Hepatocyte (in vitro differentiated cells): Measurements from ENCODE around the gene STRN4. TPM values are rescaled to one million over a fixed set of nuclear protein-coding genes. Genes with fewer than 3 reads are reported as not detected.

Source experiments
- DNase-seq: peaks from one replicate; pipeline ENCODE4 v3.0.0-alpha.2; 2016; ENCODE audit warnings: low spot score
- H2AFZ ChIP-seq: fragments of 200-600 bp; sonication (generic); 2 replicates; pipeline ENCODE4 v1.6.0; 2016; ENCODE audit warnings: antibody characterized with exemption, mild to moderate bottlenecking
- H3K27ac ChIP-seq: fragments of 200-600 bp; sonication (generic); 2 replicates; pipeline ENCODE4 v1.5.1; 2016; ENCODE audit warnings: mild to moderate bottlenecking
- H3K27me3 ChIP-seq: fragments of 200-600 bp; sonication (generic); 2 replicates; pipeline ENCODE4 v1.6.1; 2016
- H3K36me3 ChIP-seq: fragments of 200-600 bp; sonication (generic); replicated peaks from 2 replicates; pipeline ENCODE4 v1.5.1; 2016; ENCODE audit warnings: low read depth; ENCODE audit not compliant: insufficient read depth
- H3K4me1 ChIP-seq: fragments of 200-600 bp; sonication (generic); 2 replicates; pipeline ENCODE4 v1.5.1; 2016; ENCODE audit warnings: mild to moderate bottlenecking, moderate library complexity; ENCODE audit not compliant: insufficient read depth
- H3K4me2 ChIP-seq: fragments of 200-600 bp; sonication (generic); 2 replicates; pipeline ENCODE4 v1.6.0; 2016
- H3K4me3 ChIP-seq: fragments of 200-600 bp; sonication (generic); 2 replicates; pipeline ENCODE4 v1.5.1; 2016; ENCODE audit warnings: mild to moderate bottlenecking
- H3K79me2 ChIP-seq: fragments of 200-600 bp; sonication (generic); 2 replicates; pipeline ENCODE4 v1.6.0; 2017; ENCODE audit warnings: mild to moderate bottlenecking
- H3K9me2 ChIP-seq: fragments of 200-600 bp; sonication (generic); replicated peaks from 2 replicates; pipeline ENCODE4 v1.6.0; 2017; ENCODE audit warnings: mild to moderate bottlenecking; ENCODE audit not compliant: insufficient read depth
- H3K9me3 ChIP-seq: fragments of 200-600 bp; sonication (generic); 2 replicates; pipeline ENCODE4 v1.5.1; 2016; ENCODE audit warnings: low read depth, mild to moderate bottlenecking
- H4K20me1 ChIP-seq: fragments of 200-600 bp; sonication (generic); 2 replicates; pipeline ENCODE4 v1.6.0; 2016; ENCODE audit warnings: mild to moderate bottlenecking; ENCODE audit not compliant: insufficient read depth, poor library complexity, severe bottlenecking
- CTCF ChIP-seq: fragments of 200-600 bp; sonication (generic); IDR thresholded peaks from 2 replicates; pipeline ENCODE4 v1.5.1; 2016; ENCODE audit warnings: antibody characterized with exemption, mild to moderate bottlenecking; ENCODE audit not compliant: poor library complexity
- EZH2 ChIP-seq: fragments of 200-600 bp; sonication (generic); IDR thresholded peaks from 2 replicates; pipeline ENCODE4 v1.6.1; 2016; ENCODE audit warnings: antibody characterized with exemption, mild to moderate bottlenecking, borderline replicate concordance
- EZH2phosphoT487 ChIP-seq: fragments of 200-600 bp; sonication (generic); IDR thresholded peaks from one replicate; pipeline ENCODE4 v1.6.1; 2018; ENCODE audit warnings: antibody characterized with exemption, mild to moderate bottlenecking, low read depth, moderate library complexity; ENCODE audit not compliant: unreplicated experiment, severe bottlenecking
- WGBS: methylation state at CpG from one replicate; pipeline ENCODE4 v1.1.6; 2016; ENCODE audit warnings: low lambda C conversion rate; ENCODE audit errors: missing lambda C conversion rate; 5-methylcytosine and 5-hydroxymethylcytosine counted together
- polyA plus RNA-seq: library from polyadenylated mRNA; unstranded; fragments of >200 nt; fragmentation: Nextera tagmentation; extraction: Ambion mirVana; gene quantifications from 2 replicates; pipeline ENCODE4 v1.2.1, GENCODE V29; 2016
- total RNA-seq: library from RNA; depleted of rRNA; stranded (reverse); fragments of >200 nt; gene quantifications from 2 replicates; pipeline ENCODE4 v1.2.3, GENCODE V29; 2014

STRN4 gene
- total and polyA plus RNA-seq, 2 experiments from 2014 or later: 63.7 to 64.1 TPM

GRCh38 chr19:46693760-46694159 lies 52.5 kb downstream of the STRN4 start:
- Histone ChIP-seq H3K4me3 (no peak overlapping the region), H3K4me1 (no peaks in the 10 kb centered on the region), H3K27ac (no peak overlapping the region), H3K27me3 (no peaks in the 10 kb centered on the region), H3K4me2 (no peak overlapping the region), H3K9me2 (no peaks in the 10 kb centered on the region), H4K20me1 (no peaks in the 10 kb centered on the region), H3K79me2 (no peaks in the 10 kb centered on the region), H2AFZ (no peak overlapping the region), H3K9me3 (no peaks in the 10 kb centered on the region), H3K36me3 (peaks cover 3% of the 10 kb centered on the region)
- 96% methylated on average over 21 of the region's 22 CpGs for WGBS
- no peak for DNase-seq
- TF ChIP-seq CTCF (no peak), EZH2 (no peak), EZH2phosphoT487 (no peak)

- no peak overlapping the region for H3K4me3 ChIP-seq
- no peaks in the 10 kb centered on the region for H3K9me3 ChIP-seq
- no peaks in the 10 kb centered on the region for H3K9me2 ChIP-seq
- no peak overlapping the region for H3K4me2 ChIP-seq
- WGBS: 94% methylated on average over 4 of the region's 4 CpGs
- H3K4me1 ChIP-seq: no peaks in the 10 kb centered on the region
- TF ChIP-seq EZH2phosphoT487 (no peak), EZH2 (no peak), CTCF (no peak)
- no peaks in the 10 kb centered on the region for H4K20me1 ChIP-seq
- DNase-seq: no peak
- H2AFZ ChIP-seq: no peak overlapping the region
- H3K27me3 ChIP-seq: no peaks in the 10 kb centered on the region
- H3K27ac ChIP-seq: no peak overlapping the region
- no peaks in the 10 kb centered on the region for H3K79me2 ChIP-seq
- peaks cover 3% of the 10 kb centered on the region for H3K36me3 ChIP-seq
Observed at GRCh38 chr19:46692918-46693722, 53.1 kb downstream of the STRN4 start.

GRCh38 chr19:46691948-46692347 lies 54.3 kb downstream of the STRN4 start:
- no peak for DNase-seq
- H3K27ac ChIP-seq: no peak overlapping the region
- H3K4me2 ChIP-seq: no peak overlapping the region
- WGBS: 100% methylated on average over 2 of the region's 2 CpGs
- peaks cover 3% of the 10 kb centered on the region for H3K36me3 ChIP-seq
- no peak overlapping the region for H3K4me3 ChIP-seq
- H4K20me1 ChIP-seq: no peaks in the 10 kb centered on the region
- H3K27me3 ChIP-seq: no peaks in the 10 kb centered on the region
- H3K9me3 ChIP-seq: no peaks in the 10 kb centered on the region
- H3K79me2 ChIP-seq: no peaks in the 10 kb centered on the region
- TF ChIP-seq EZH2phosphoT487 (no peak), EZH2 (no peak), CTCF (no peak)
- no peaks in the 10 kb centered on the region for H3K4me1 ChIP-seq
- H2AFZ ChIP-seq: no peak overlapping the region
- no peaks in the 10 kb centered on the region for H3K9me2 ChIP-seq
